ENCODE measurements around the gene PLXNA4. TPM values are rescaled to one million over a fixed set of nuclear protein-coding genes. Genes with fewer than 3 reads are reported as not detected.

PLXNA4 gene
- total and polyA plus RNA-seq, 11 donors: 1.8 to 22.1 (median 10.5) TPM

GRCh38 chr7:132580717-132581285 lies 4.5 kb upstream of the PLXNA4 start:
- no peak overlapping the region for H3K27ac ChIP-seq
- peaks cover 0 to 18% (median 6%) of the 10 kb centered on the region in 12 donors for H3K4me1 ChIP-seq
- TF ChIP-seq CTCF (IDR thresholded peaks at IDR 0.05) (peak; percentile 60 to 87 (median 76)), POLR2A (IDR thresholded peaks at IDR 0.05) (no peak)
- H3K36me3 ChIP-seq: no peaks in the 10 kb centered on the region
- intact Hi-C loops (cut with DNase I): loop anchor here (1.0 to 10.0 kb wide), 14 partner anchors 184 to 896 kb away; no protein-coding TSS in a partner anchor
- WGBS, 4 donors: 0 to 7% (median 5%) methylated on average over 2 to 4 of the region's 4 CpGs
- H3K9me3 ChIP-seq: no peaks in the 10 kb centered on the region
- no peak overlapping the region for H3K4me3 ChIP-seq
- ATAC-seq: peak; percentile 25 to 60 (median 44)
- H3K27me3 ChIP-seq: peaks cover 0 to 26% (median 0%) of the 10 kb centered on the region in 9 donors
- peak; percentile 70 to 76 (median 74) for DNase-seq

GRCh38 chr7:132580277-132580676 lies 4.0 kb upstream of the PLXNA4 start:
- ATAC-seq (no peak), DNase-seq (no peak)
- peaks cover 0 to 21% (median 6%) of the 10 kb centered on the region in 12 donors for H3K4me1 ChIP-seq
- H3K4me3 ChIP-seq: no peak overlapping the region
- no peak for TF ChIP-seq CTCF (IDR thresholded peaks at IDR 0.05)
- no peak for TF ChIP-seq POLR2A (IDR thresholded peaks at IDR 0.05)
- H3K27me3 ChIP-seq: peaks cover 0 to 32% (median 0%) of the 10 kb centered on the region in 9 donors
- WGBS, 4 donors: 10 to 40% (median 29%) methylated on average over 1 of the region's 1 CpG
- H3K27ac ChIP-seq: no peak overlapping the region
- no peaks in the 10 kb centered on the region for H3K9me3 ChIP-seq
- H3K36me3 ChIP-seq: no peaks in the 10 kb centered on the region
- intact Hi-C loops (cut with DNase I): loop anchor here (1.0 to 10.0 kb wide), 14 partner anchors 183 to 895 kb away; no protein-coding TSS in a partner anchor

GRCh38 chr7:132579260-132579899 lies 3.1 kb upstream of the PLXNA4 start:
- WGBS, 4 donors: 78 to 85% (median 84%) methylated on average over 10 of the region's 10 CpGs
- TF ChIP-seq CTCF (IDR thresholded peaks at IDR 0.05) (no peak), POLR2A (IDR thresholded peaks at IDR 0.05) (no peak)
- H3K36me3 ChIP-seq: no peaks in the 10 kb centered on the region
- H3K4me1 ChIP-seq: peaks cover 0 to 27% (median 8%) of the 10 kb centered on the region in 12 donors
- intact Hi-C loops (cut with DNase I): loop anchor here in 9 of 10 donors (1.0 to 10.0 kb wide), 11 partner anchors 75 to 635 kb away; no protein-coding TSS in a partner anchor
- no peak overlapping the region for H3K27ac ChIP-seq
- no peak for ATAC-seq
- H3K9me3 ChIP-seq: no peaks in the 10 kb centered on the region
- peaks cover 0 to 41% (median 2%) of the 10 kb centered on the region in 9 donors for H3K27me3 ChIP-seq
- H3K4me3 ChIP-seq: no peak overlapping the region
- DNase-seq: no peak

- 90 to 95% (median 93%) methylated on average over 3 of the region's 3 CpGs for whole genome bisulfite sequencing, 4 donors
- Histone ChIP-seq H3K36me3 (no peaks in the 10 kb centered on the region), H3K27ac (no peak overlapping the region), H3K27me3 (peaks cover 0 to 46% (median 5%) of the 10 kb centered on the region in 9 donors), H3K4me1 (peaks cover 0 to 33% (median 8%) of the 10 kb centered on the region in 12 donors), H3K9me3 (no peaks in the 10 kb centered on the region), H3K4me3 (no peak overlapping the region)
- intact Hi-C loops (cut with DNase I): loop anchor here in 9 of 10 donors (1.0 to 10.0 kb wide), 11 partner anchors 74 to 634 kb away; no protein-coding TSS in a partner anchor
- no peak for DNase-seq
- TF ChIP-seq POLR2A (IDR thresholded peaks at IDR 0.05) (no peak), CTCF (IDR thresholded peaks at IDR 0.05) (no peak)
- no peak for ATAC-seq
Measured at GRCh38 chr7:132578826-132579225, 2.6 kb upstream of the PLXNA4 start.
